NCI-H128 (cell line): Measurements from ENCODE around the gene TMEM131.

ENCODE experiments used
- DNase-seq: peaks from one replicate; lab custom pipeline; 2025; ENCODE audit not compliant: unreplicated experiment; lab: John Stamatoyannopoulos, UW

The TMEM131 gene

GRCh38 chr2:98020992-98021713 lies 25.4 kb upstream of the TMEM131 start:
- no peak for DNase-seq

- no peak for DNase-seq
These were observed 24.8 kb upstream of the TMEM131 start for GRCh38 chr2:98020516-98020915.

- DNase-seq = no peak
These were observed 21.3 kb upstream of the TMEM131 start for GRCh38 chr2:98016908-98017670.

GRCh38 chr2:98015671-98016070 lies 19.9 kb upstream of the TMEM131 start:
- no peak for DNase-seq

GRCh38 chr2:98014379-98014778 lies 18.6 kb upstream of the TMEM131 start:
- DNase-seq = no peak

GRCh38 chr2:98013407-98014042 lies 17.8 kb upstream of the TMEM131 start:
- no peak for DNase-seq

- no peak for DNase-seq
These were observed 16.8 kb upstream of the TMEM131 start for GRCh38 chr2:98012561-98012991.

- DNase-seq = no peak
These were observed 14.4 kb upstream of the TMEM131 start for GRCh38 chr2:98009887-98010760.

- DNase-seq = no peak
These were observed 12.7 kb upstream of the TMEM131 start for GRCh38 chr2:98008415-98008814.

- no peak for DNase-seq
These were observed 10.6 kb upstream of the TMEM131 start for GRCh38 chr2:98006378-98006777.

GRCh38 chr2:98004613-98005012 lies 8.9 kb upstream of the TMEM131 start:
- no peak for DNase-seq

GRCh38 chr2:98004047-98004446 lies 8.3 kb upstream of the TMEM131 start:
- no peak for DNase-seq

GRCh38 chr2:97999536-97999935 lies 3.8 kb upstream of the TMEM131 start:
- DNase-seq = no peak

- DNase-seq = no peak
These were observed 2.8 kb upstream of the TMEM131 start for GRCh38 chr2:97998431-97999005.

GRCh38 chr2:97997784-97998392 lies 2.1 kb upstream of the TMEM131 start:
- DNase-seq = peak; percentile 35

- no peak for DNase-seq
These were observed 931 bp upstream of the TMEM131 start for GRCh38 chr2:97996679-97997078.

- DNase-seq = no peak
These were observed 568 bp downstream of the TMEM131 start for GRCh38 chr2:97995026-97995733.

- DNase-seq = no peak
These were observed 1.3 kb downstream of the TMEM131 start for GRCh38 chr2:97994476-97994875.

- no peak for DNase-seq
These were observed 1.8 kb downstream of the TMEM131 start for GRCh38 chr2:97993926-97994325.
